ENCODE data around the gene REEP6. TPM values are rescaled to one million over a fixed set of nuclear protein-coding genes. Genes with fewer than 3 reads are reported as not detected.

Gene REEP6
- total and polyA plus RNA-seq, 4 donors = 16.4 to 449 (median 201) TPM

- Histone ChIP-seq H3K9ac (ENCODE audit: low read depth in 1 of 2, low read length in 2 of 2) (no peak overlapping the region), H3K9me3 (ENCODE audit: control insufficient read depth in 4 of 4, low read length in 3 of 4) (no peaks in the 10 kb centered on the region), H3K36me3 (ENCODE audit: control insufficient read depth in 4 of 4, insufficient read depth in 3 of 4, low read depth in 1 of 4, low read length in 3 of 4) (no peaks in the 10 kb centered on the region), H3K4me1 (ENCODE audit: control insufficient read depth in 4 of 4, insufficient read depth in 4 of 4, low read length in 3 of 4) (peaks cover 3 to 12% (median 8%) of the 10 kb centered on the region in 4 donors), H3K4me3 (ENCODE audit: low read depth in 1 of 3, low read length in 3 of 3) (no peak overlapping the region), H3K27ac (ENCODE audit: low read depth in 1 of 2, low read length in 2 of 2) (no peak overlapping the region), H3K27me3 (ENCODE audit: control insufficient read depth in 4 of 4, insufficient read depth in 4 of 4, low read length in 3 of 4) (no peaks in the 10 kb centered on the region)
- 94% methylated on average over 40 of the region's 40 CpGs for WGBS
- TF ChIP-seq CTCF (IDR thresholded peaks at IDR 0.05; ENCODE audit: low read depth, low read length, missing input control) (no peak), RXRA (IDR thresholded peaks at IDR 0.05) (no peak), ATF3 (IDR thresholded peaks at IDR 0.05) (no peak), JUND (IDR thresholded peaks at IDR 0.05) (no peak), FOXA1 (IDR thresholded peaks at IDR 0.05) (no peak), REST (IDR thresholded peaks at IDR 0.05) (no peak), GABPA (IDR thresholded peaks at IDR 0.05 in 1 of 2, conservative IDR thresholded peaks at IDR 0.05 in 1 of 2) (no peak), RAD21 (IDR thresholded peaks at IDR 0.05) (no peak), SP1 (IDR thresholded peaks at IDR 0.05) (no peak)
- no peak for DNase-seq (ENCODE audit: low spot score)
Measured at GRCh38 chr19:1487576-1488281, 3.3 kb upstream of the REEP6 start.

GRCh38 chr19:1488282-1488601 is 2.7 kb upstream of the REEP6 start:
- Histone ChIP-seq H3K27ac (ENCODE audit: low read depth in 1 of 2, low read length in 2 of 2) (no peak overlapping the region), H3K36me3 (ENCODE audit: control insufficient read depth in 4 of 4, insufficient read depth in 3 of 4, low read depth in 1 of 4, low read length in 3 of 4) (no peaks in the 10 kb centered on the region), H3K27me3 (ENCODE audit: control insufficient read depth in 4 of 4, insufficient read depth in 4 of 4, low read length in 3 of 4) (no peaks in the 10 kb centered on the region), H3K4me3 (ENCODE audit: low read depth in 1 of 3, low read length in 3 of 3) (no peak overlapping the region), H3K4me1 (ENCODE audit: control insufficient read depth in 4 of 4, insufficient read depth in 4 of 4, low read length in 3 of 4) (peaks cover 6 to 17% (median 13%) of the 10 kb centered on the region in 4 donors), H3K9ac (ENCODE audit: low read depth in 1 of 2, low read length in 2 of 2) (no peak overlapping the region), H3K9me3 (ENCODE audit: control insufficient read depth in 4 of 4, low read length in 3 of 4) (no peaks in the 10 kb centered on the region)
- DNase-seq (ENCODE audit: low spot score) = no peak
- 94% methylated on average over 11 of the region's 11 CpGs for WGBS
- TF ChIP-seq EGR1 (IDR thresholded peaks at IDR 0.05; ENCODE audit: low read depth in 2 of 2) (no peak), JUND (IDR thresholded peaks at IDR 0.05) (no peak), CTCF (IDR thresholded peaks at IDR 0.05; ENCODE audit: low read depth, low read length, missing input control) (no peak)
